LoVo (cell line): ENCODE results near the gene ARHGAP22.

ENCODE experiments used
- DNase-seq: peaks from one replicate; pipeline ENCODE4 v3.0.0-alpha.2; 2016; ENCODE audit warnings: low spot score

Gene ARHGAP22

GRCh38 chr10:48418189-48418788 lies 186.6 kb downstream of the ARHGAP22 start:
- DNase-seq = no peak

GRCh38 chr10:48417374-48417773 lies 187.5 kb downstream of the ARHGAP22 start:
- no peak for DNase-seq

GRCh38 chr10:48416584-48417232 lies 188.2 kb downstream of the ARHGAP22 start:
- no peak for DNase-seq

- DNase-seq = no peak
These were observed 190.1 kb downstream of the ARHGAP22 start for GRCh38 chr10:48414778-48415177.

GRCh38 chr10:48414160-48414559 lies 190.7 kb downstream of the ARHGAP22 start:
- DNase-seq = no peak

GRCh38 chr10:48412933-48413332 lies 191.9 kb downstream of the ARHGAP22 start:
- DNase-seq = no peak

- no peak for DNase-seq
These were observed 192.8 kb downstream of the ARHGAP22 start for GRCh38 chr10:48412081-48412480.

GRCh38 chr10:48411510-48411909 lies 193.4 kb downstream of the ARHGAP22 start:
- DNase-seq = no peak

- DNase-seq = no peak
These were observed 194.4 kb downstream of the ARHGAP22 start for GRCh38 chr10:48410503-48410902.

- no peak for DNase-seq
These were observed 198.2 kb downstream of the ARHGAP22 start for GRCh38 chr10:48406658-48407057.

GRCh38 chr10:48406204-48406603 lies 198.7 kb downstream of the ARHGAP22 start:
- DNase-seq = no peak

GRCh38 chr10:48404646-48405045 lies 200.2 kb downstream of the ARHGAP22 start:
- no peak for DNase-seq

- DNase-seq = no peak
These were observed 204.0 kb downstream of the ARHGAP22 start for GRCh38 chr10:48400850-48401220.

- peak; percentile 4 for DNase-seq
These were observed 204.6 kb downstream of the ARHGAP22 start for GRCh38 chr10:48400129-48400849.

- DNase-seq = no peak
These were observed 205.3 kb downstream of the ARHGAP22 start for GRCh38 chr10:48399551-48399950.

- no peak for DNase-seq
These were observed 205.8 kb downstream of the ARHGAP22 start for GRCh38 chr10:48399056-48399541.

GRCh38 chr10:48398261-48398660 lies 206.6 kb downstream of the ARHGAP22 start:
- DNase-seq = no peak
